ENCODE results near the gene OTOF.

DNA sequence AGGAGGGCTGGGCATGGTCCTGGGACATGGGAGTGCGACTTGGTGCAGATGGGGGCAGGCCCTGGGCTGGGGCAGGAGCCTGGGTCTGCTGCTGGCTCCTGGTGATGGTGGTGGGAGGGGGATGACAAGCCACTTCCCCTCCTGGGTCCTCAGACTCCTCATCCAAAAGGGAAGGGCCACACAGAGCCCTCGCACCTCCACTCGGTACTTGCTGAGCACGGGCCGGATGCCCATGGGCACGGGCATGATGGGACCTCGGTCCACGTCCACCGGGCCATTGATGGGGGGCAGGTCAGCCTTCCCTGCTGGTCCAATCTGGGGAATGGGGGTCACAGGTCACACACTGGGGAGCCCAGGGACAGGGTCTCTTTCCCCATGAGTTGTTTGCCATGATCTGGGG lies 4.1 kb downstream of the OTOF start:
- no peak for TF ChIP-seq POLR2A (IDR thresholded peaks at IDR 0.05)
- TF ChIP-seq, protein P1, sequence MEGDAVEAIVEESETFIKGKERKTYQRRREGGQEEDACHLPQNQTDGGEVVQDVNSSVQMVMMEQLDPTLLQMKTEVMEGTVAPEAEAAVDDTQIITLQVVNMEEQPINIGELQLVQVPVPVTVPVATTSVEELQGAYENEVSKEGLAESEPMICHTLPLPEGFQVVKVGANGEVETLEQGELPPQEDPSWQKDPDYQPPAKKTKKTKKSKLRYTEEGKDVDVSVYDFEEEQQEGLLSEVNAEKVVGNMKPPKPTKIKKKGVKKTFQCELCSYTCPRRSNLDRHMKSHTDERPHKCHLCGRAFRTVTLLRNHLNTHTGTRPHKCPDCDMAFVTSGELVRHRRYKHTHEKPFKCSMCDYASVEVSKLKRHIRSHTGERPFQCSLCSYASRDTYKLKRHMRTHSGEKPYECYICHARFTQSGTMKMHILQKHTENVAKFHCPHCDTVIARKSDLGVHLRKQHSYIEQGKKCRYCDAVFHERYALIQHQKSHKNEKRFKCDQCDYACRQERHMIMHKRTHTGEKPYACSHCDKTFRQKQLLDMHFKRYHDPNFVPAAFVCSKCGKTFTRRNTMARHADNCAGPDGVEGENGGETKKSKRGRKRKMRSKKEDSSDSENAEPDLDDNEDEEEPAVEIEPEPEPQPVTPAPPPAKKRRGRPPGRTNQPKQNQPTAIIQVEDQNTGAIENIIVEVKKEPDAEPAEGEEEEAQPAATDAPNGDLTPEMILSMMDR (IDR thresholded peaks at IDR 0.05) = no peak
